ENCODE data around the gene KCNIP1. TPM values are rescaled to one million over a fixed set of nuclear protein-coding genes. Genes with fewer than 3 reads are reported as not detected.
"Not testable (repeated sequence)": the region's sequence is repeated elsewhere in the genome, so short reads cannot be mapped to it uniquely, and the experiment has no call there.

KCNIP1 gene
- polyA plus RNA-seq, 1 donor: 2.4 TPM

- no peak for DNase-seq (ENCODE audit: low read depth)
Observed at GRCh38 chr5:170749911-170750431, 246.2 kb downstream of the KCNIP1 start.

- no peak for DNase-seq (ENCODE audit: low read depth)
Observed at GRCh38 chr5:170750791-170751190, 247.0 kb downstream of the KCNIP1 start.

DNA sequence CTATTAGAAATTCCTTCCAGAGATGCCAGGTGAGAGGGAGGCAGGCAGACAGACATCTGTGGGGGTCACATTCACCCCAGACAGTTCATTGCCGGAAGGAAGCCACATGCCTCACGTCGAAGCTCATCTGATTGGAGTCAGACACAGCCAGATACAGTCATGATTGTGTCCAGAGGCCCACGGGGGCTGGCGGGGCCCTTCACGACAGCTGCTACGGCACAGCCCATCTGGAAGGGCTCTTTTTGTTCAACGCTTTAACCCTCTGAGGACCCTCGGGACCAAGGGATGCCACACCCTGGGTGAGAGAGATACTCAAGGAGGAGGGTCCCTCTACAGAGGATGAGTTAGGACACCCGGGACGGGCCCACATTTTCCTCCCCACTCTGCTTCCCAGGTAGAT is 247.8 kb downstream of the KCNIP1 start:
- DNase-seq (ENCODE audit: low read depth): no peak

DNA sequence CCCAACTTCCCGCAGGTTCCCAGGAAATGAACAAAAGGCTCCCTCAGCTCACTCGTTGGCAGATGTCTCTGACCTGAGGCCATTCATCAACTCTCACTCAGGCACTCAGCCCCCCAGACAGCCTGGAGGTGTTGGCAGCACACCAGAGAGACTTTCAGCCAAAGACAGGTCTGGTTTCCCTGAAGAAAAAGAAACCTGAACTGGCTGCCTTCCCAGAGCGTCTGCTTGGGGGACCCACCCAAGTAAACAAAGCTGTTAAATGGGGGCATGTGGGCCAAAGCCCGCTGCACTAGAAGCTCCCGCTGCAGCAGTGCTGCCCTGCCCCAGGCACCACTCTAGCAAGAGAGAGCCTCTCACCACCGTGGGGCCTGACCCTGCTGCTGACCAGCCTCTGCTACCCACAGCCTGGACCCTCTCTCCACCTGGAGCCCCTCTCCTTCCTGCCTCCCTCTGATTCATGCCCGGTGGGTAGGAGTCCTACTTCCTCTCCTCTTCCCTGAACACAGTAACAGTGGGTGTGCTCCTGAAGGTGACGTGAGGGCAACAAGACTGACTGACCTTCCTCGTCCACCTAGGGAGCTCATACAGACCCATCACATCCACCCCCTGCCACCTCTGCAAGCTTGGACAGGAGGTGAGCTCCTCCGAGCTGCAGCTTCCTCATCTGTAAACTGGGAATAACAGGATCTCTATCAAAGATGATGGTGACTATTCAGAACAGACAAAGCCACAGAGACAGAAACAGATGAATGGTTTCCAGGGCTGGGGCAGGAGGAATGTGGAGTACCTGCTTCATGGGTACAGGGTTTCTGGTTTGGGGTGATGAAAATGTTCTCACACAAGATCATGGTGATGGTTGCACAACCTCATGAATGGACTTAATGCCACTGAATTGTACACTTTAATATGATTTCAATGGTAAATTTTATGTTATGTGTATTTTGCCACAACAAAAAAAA is 248.7 kb downstream of the KCNIP1 start:
- DNase-seq (ENCODE audit: low read depth): no peak

GRCh38 chr5:170753311-170753710 is 249.5 kb downstream of the KCNIP1 start:
- no peak for DNase-seq (ENCODE audit: low read depth)

GRCh38 chr5:170754508-170754907 is 250.7 kb downstream of the KCNIP1 start:
- DNase-seq (ENCODE audit: low read depth): not testable (repeated sequence)

DNA sequence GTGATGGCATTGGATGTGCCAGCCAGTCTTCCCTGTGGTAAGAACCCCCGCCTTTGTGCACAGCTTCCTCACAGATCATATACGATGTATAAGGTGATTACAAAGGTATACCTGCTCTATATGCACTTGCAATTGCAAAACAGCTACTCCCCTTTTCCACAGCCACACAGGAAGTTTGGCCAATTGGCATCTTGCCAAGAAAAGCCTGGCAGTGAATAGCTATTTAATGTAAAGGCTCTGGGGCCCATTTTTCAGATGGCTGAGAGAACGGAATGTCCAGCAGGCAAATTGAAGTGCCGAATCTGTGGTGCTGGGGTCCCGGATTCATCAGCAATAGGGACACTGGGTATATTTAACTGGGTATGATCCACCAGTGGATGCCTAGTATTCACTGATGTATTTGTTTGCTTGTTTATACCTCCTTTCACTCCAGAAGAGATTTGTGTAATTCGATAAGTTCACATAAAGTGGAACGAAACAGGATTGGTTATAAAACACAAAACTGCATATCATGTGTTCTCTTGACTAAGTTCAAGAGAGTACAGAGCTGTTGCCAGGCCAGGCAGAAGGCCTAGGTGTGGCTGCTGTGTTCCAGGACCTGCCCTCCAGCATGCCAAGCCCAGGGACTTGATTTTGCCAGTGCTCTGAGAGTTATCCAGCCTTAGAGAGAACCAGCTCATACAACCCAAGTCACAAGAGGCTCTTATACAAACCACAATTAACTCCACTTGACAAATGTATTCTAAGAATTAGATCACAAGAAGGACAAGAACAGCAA is 252.0 kb downstream of the KCNIP1 start:
- no peak for DNase-seq (ENCODE audit: low read depth)

GRCh38 chr5:170756691-170757090 is 252.9 kb downstream of the KCNIP1 start:
- no peak for DNase-seq (ENCODE audit: low read depth)

DNA sequence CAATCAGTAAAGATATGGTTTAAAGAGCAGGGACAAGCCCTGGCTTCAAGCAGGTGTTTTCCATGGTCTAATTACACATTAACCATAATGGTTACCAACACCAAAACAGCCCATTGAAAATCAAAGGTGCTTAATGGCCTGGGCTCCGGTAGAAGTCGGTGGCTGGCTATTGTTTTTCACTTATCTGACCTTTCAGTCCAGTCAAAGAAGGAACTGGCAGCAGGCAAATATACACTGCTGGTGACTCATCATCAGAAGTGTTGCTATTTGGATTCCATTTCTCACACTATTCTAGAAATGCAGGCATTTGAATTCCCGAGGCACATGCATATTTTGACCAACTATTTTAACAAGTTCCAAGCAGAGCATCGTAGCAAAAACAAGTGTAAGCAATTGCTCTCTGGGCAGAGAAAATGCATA is 253.4 kb downstream of the KCNIP1 start:
- DNase-seq (ENCODE audit: low read depth): no peak

GRCh38 chr5:170757669-170758068 is 253.8 kb downstream of the KCNIP1 start:
- no peak for DNase-seq (ENCODE audit: low read depth)

- no peak for DNase-seq (ENCODE audit: low read depth)
Observed at GRCh38 chr5:170758481-170758880, 254.7 kb downstream of the KCNIP1 start.

- DNase-seq (ENCODE audit: low read depth): no peak
Observed at GRCh38 chr5:170760113-170760512, 256.3 kb downstream of the KCNIP1 start.

GRCh38 chr5:170761048-170761707 is 257.4 kb downstream of the KCNIP1 start:
- no peak for DNase-seq (ENCODE audit: low read depth)

DNA sequence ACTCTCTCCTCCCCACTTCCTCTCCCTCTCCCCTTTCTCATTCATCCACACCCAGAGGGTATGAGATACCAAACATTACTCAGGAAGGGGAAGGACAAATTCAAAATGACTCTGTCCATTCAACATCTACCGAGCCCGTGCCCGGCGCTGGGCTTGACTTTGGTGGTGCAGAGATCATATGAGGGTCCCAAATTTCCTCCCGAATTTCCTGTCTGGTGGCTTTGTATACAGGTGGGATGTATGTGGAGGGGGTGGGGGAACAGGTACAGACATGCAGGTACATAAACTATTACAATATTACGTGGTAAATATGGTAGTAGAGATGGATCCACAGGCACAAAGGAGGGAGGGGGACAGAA is 257.9 kb downstream of the KCNIP1 start:
- DNase-seq (ENCODE audit: low read depth): no peak

- not testable (repeated sequence) for DNase-seq (ENCODE audit: low read depth)
Observed at GRCh38 chr5:170762298-170762697, 258.5 kb downstream of the KCNIP1 start.

DNA sequence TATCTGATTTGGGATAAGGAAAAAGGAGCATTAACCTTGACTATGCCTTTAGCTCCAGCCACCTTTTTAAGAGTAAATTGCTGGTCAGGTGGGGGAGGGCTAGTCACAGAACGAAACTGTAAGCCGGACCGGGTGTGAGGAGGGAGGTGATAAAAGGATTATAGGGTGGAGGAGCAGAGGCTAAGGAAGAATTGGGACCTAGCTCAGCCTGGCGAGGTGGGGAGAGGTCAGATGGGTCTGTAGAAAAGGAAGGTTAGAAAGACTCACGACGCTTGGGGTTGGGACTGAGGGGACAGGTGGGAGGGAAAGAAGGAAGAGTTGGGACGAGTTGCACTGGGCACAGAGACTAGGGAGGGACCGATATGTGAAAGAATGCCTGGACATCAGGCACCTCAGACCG is 262.0 kb downstream of the KCNIP1 start:
- DNase-seq (ENCODE audit: low read depth): not testable (repeated sequence)

GRCh38 chr5:170769246-170769645 is 265.4 kb downstream of the KCNIP1 start:
- no peak for DNase-seq (ENCODE audit: low read depth)

- DNase-seq (ENCODE audit: low read depth): no peak
Observed at GRCh38 chr5:170769898-170770416, 266.1 kb downstream of the KCNIP1 start.

DNA sequence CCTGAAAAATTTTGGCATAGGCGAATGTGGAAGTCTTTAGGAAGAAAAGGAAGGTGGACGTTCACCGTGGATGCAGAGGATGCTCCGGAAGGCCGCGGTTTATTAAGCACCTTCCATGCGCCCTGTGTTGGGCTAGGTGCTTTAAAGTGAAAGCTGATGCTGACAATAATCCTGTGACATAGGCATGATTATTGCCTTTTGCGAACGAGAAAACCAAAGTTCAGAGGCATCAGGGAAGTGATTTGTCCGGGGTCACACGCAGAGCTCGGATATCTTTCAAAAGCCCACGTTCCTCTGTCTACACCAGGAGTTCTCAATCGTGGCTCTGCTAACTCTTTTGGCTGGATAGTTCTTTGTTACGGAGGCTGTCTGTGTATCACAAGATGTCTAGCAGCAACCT is 267.7 kb downstream of the KCNIP1 start:
- DNase-seq (ENCODE audit: low read depth): no peak

GRCh38 chr5:170773024-170773985 is 269.5 kb downstream of the KCNIP1 start:
- no peak for DNase-seq (ENCODE audit: low read depth)

GRCh38 chr5:170774831-170775230 is 271.0 kb downstream of the KCNIP1 start:
- DNase-seq (ENCODE audit: low read depth): no peak
